ENCODE data around the gene ZC3H12D.

The ZC3H12D gene

GRCh38 chr6:149474108-149474935 is 10.5 kb downstream of the ZC3H12D start:
- no peak overlapping the region for H3K4me3 ChIP-seq (replicated peaks in 1 of 2; ENCODE audit: low read depth in 2 of 2, low read length in 2 of 2)
- DNase-seq (ENCODE audit: low read depth in 2 of 2), result no peak
- TF ChIP-seq CTCF (IDR thresholded peaks at IDR 0.05; ENCODE audit: low read depth, low read length), result no peak

- no peak overlapping the region for H3K4me3 ChIP-seq (replicated peaks in 1 of 2; ENCODE audit: low read depth in 2 of 2, low read length in 2 of 2)
- no peak for TF ChIP-seq CTCF (IDR thresholded peaks at IDR 0.05; ENCODE audit: low read depth, low read length)
- DNase-seq (ENCODE audit: low read depth in 2 of 2), result no peak
Measured at GRCh38 chr6:149473080-149474052, 11.4 kb downstream of the ZC3H12D start.

- no peak for DNase-seq (ENCODE audit: low read depth in 2 of 2)
- TF ChIP-seq CTCF (IDR thresholded peaks at IDR 0.05; ENCODE audit: low read depth, low read length), result no peak
- H3K4me3 ChIP-seq (replicated peaks in 1 of 2; ENCODE audit: low read depth in 2 of 2, low read length in 2 of 2), result no peak overlapping the region
Measured at GRCh38 chr6:149472241-149472640, 12.6 kb downstream of the ZC3H12D start.

- no peak for TF ChIP-seq CTCF (IDR thresholded peaks at IDR 0.05; ENCODE audit: low read depth, low read length)
- H3K4me3 ChIP-seq (replicated peaks in 1 of 2; ENCODE audit: low read depth in 2 of 2, low read length in 2 of 2), result no peak overlapping the region
- no peak for DNase-seq (ENCODE audit: low read depth in 2 of 2)
Measured at GRCh38 chr6:149471801-149472200, 13.0 kb downstream of the ZC3H12D start.

- TF ChIP-seq CTCF (IDR thresholded peaks at IDR 0.05; ENCODE audit: low read depth, low read length), result no peak
Measured at GRCh38 chr6:149470948-149471347, 13.9 kb downstream of the ZC3H12D start.

GRCh38 chr6:149468179-149468578 is 16.6 kb downstream of the ZC3H12D start:
- no peak for DNase-seq (ENCODE audit: low read depth in 2 of 2)
- H3K4me3 ChIP-seq (replicated peaks in 1 of 2; ENCODE audit: low read depth in 2 of 2, low read length in 2 of 2), result no peak overlapping the region
- TF ChIP-seq CTCF (IDR thresholded peaks at IDR 0.05; ENCODE audit: low read depth, low read length), result no peak

More at GRCh38 chr6:149470948-149471347, 13.9 kb downstream of the ZC3H12D start:
- no peak overlapping the region for H3K4me3 ChIP-seq (replicated peaks in 1 of 2; ENCODE audit: low read depth in 2 of 2, low read length in 2 of 2)
- no peak for DNase-seq (ENCODE audit: low read depth in 2 of 2)
